ENCODE results near the gene PIK3CA.
"Not testable (repeated sequence)": the region's sequence is repeated elsewhere in the genome, so short reads cannot be mapped to it uniquely, and the experiment has no call there.

GRCh38 chr3:179115444-179115843, 32.7 kb upstream of the PIK3CA start:
- TF ChIP-seq CTCF (IDR thresholded peaks at IDR 0.05); ZFX (IDR thresholded peaks at IDR 0.05; ENCODE audit: borderline replicate concordance): not testable (repeated sequence)

All from 22Rv1 (cell line).